Mesendoderm (in vitro differentiated cells): ENCODE results near the gene MRRF.

Experiments
- DNase-seq: peaks from one replicate; pipeline ENCODE4 v3.0.0; 2013
- H2AK5ac ChIP-seq: 2 replicates; pipeline ENCODE4 v1.6.1; 2013; ENCODE audit warnings: low read length, inconsistent platforms
- H2BK120ac ChIP-seq: 2 replicates; pipeline ENCODE4 v1.6.1; 2013; ENCODE audit warnings: low read depth, mild to moderate bottlenecking, low read length, moderate library complexity, mixed read lengths
- H2BK15ac ChIP-seq: replicated peaks from 2 replicates; pipeline ENCODE4 v1.6.1; 2013; ENCODE audit warnings: low read depth, mild to moderate bottlenecking, moderate library complexity
- H2BK5ac ChIP-seq: 2 replicates; pipeline ENCODE4 v1.6.1; 2013; ENCODE audit warnings: low read length, inconsistent platforms
- H3K18ac ChIP-seq: 2 replicates; pipeline ENCODE4 v1.6.1; 2013; ENCODE audit warnings: mild to moderate bottlenecking, low read length, mixed read lengths
- H3K23ac ChIP-seq: one replicate; pipeline ENCODE4 v1.6.1; 2013; ENCODE audit warnings: low read length
- H3K27ac ChIP-seq: 2 replicates; pipeline ENCODE4 v1.5.1; 2013; ENCODE audit warnings: low read depth, mild to moderate bottlenecking, inconsistent platforms, low read length, moderate library complexity
- H3K27me3 ChIP-seq: 2 replicates; pipeline ENCODE4 v1.6.1; 2013; ENCODE audit warnings: low read length, control low read depth, mild to moderate bottlenecking, inconsistent platforms; ENCODE audit not compliant: insufficient read depth, poor library complexity
- H3K36me3 ChIP-seq: 2 replicates; pipeline ENCODE4 v1.6.1; 2013; ENCODE audit warnings: low read length, inconsistent platforms; ENCODE audit not compliant: control insufficient read depth, insufficient read depth
- H3K4ac ChIP-seq: one replicate; pipeline ENCODE4 v1.6.1; 2013; ENCODE audit warnings: low read depth, mild to moderate bottlenecking, low read length, moderate library complexity
- H3K4me1 ChIP-seq: 2 replicates; pipeline ENCODE4 v1.6.1; 2013; ENCODE audit warnings: low read depth, low read length, inconsistent platforms; ENCODE audit not compliant: control insufficient read depth
- H3K4me2 ChIP-seq: 2 replicates; pipeline ENCODE4 v1.6.1; 2013; ENCODE audit warnings: low read length
- H3K4me3 ChIP-seq: 2 replicates; pipeline ENCODE4 v1.5.1; 2013; ENCODE audit warnings: mild to moderate bottlenecking, low read length
- H3K56ac ChIP-seq: one replicate; pipeline ENCODE4 v1.6.1; 2013; ENCODE audit warnings: low read length
- H3K79me1 ChIP-seq: 2 replicates; pipeline ENCODE4 v1.6.1; 2013; ENCODE audit warnings: low read length, inconsistent platforms
- H3K79me2 ChIP-seq: 2 replicates; pipeline ENCODE4 v1.6.1; 2013; ENCODE audit warnings: mild to moderate bottlenecking, low read length; ENCODE audit not compliant: control insufficient read depth, insufficient read depth
- H3K9ac ChIP-seq: 2 replicates; pipeline ENCODE4 v1.6.1; 2013; ENCODE audit warnings: low read length, inconsistent platforms
- H4K5ac ChIP-seq: one replicate; pipeline ENCODE4 v1.6.1; 2013; ENCODE audit warnings: low read length
- H4K8ac ChIP-seq: one replicate; pipeline ENCODE4 v1.6.1; 2013; ENCODE audit warnings: low read depth, mild to moderate bottlenecking, control low read depth, low read length, moderate library complexity
- WGBS: extraction: QIAGEN DNeasy Blood & Tissue Kit; methylation state at CpG from one replicate; pipeline ENCODE4 v1.1.7; 2013; ENCODE audit warnings: low lambda C conversion rate, missing lambda C conversion rate; ENCODE audit not compliant: insufficient coverage; ENCODE audit errors: extremely low coverage; 5-methylcytosine and 5-hydroxymethylcytosine counted together

The MRRF gene

GRCh38 chr9:122294531-122294930 is 29.8 kb downstream of the MRRF start:
- Histone ChIP-seq H3K27me3 (no peaks in the 10 kb centered on the region), H3K23ac (no peak overlapping the region), H3K4me3 (no peak overlapping the region), H2BK120ac (no peak overlapping the region), H3K27ac (no peak overlapping the region), H2BK5ac (no peak overlapping the region), H3K79me2 (no peaks in the 10 kb centered on the region), H3K4me2 (no peak overlapping the region), H3K9ac (no peak overlapping the region), H2BK15ac (no peak overlapping the region), H3K18ac (no peak overlapping the region), H3K36me3 (no peaks in the 10 kb centered on the region), H3K79me1 (no peaks in the 10 kb centered on the region), H3K4ac (no peak overlapping the region), H3K56ac (no peak overlapping the region), H3K4me1 (no peaks in the 10 kb centered on the region), H4K5ac (no peak overlapping the region), H4K8ac (no peak overlapping the region), H2AK5ac (no peak overlapping the region)
- no peak for DNase-seq
- whole genome bisulfite sequencing = 100% methylated on average over 2 of the region's 4 CpGs

- Histone ChIP-seq H3K56ac (no peak overlapping the region), H3K9ac (no peak overlapping the region), H4K8ac (no peak overlapping the region), H3K18ac (no peak overlapping the region), H3K27ac (no peak overlapping the region), H4K5ac (no peak overlapping the region), H3K4me1 (no peaks in the 10 kb centered on the region), H3K79me2 (no peaks in the 10 kb centered on the region), H2BK120ac (no peak overlapping the region), H3K79me1 (no peaks in the 10 kb centered on the region), H3K4me3 (no peak overlapping the region), H2BK5ac (no peak overlapping the region), H3K4me2 (no peak overlapping the region), H2AK5ac (no peak overlapping the region), H3K27me3 (no peaks in the 10 kb centered on the region), H3K4ac (no peak overlapping the region), H2BK15ac (no peak overlapping the region), H3K23ac (no peak overlapping the region), H3K36me3 (no peaks in the 10 kb centered on the region)
- no peak for DNase-seq
- WGBS = no CpG with 5 or more reads among the region's 3 CpGs
Observed at GRCh38 chr9:122297512-122297911, 32.8 kb downstream of the MRRF start.

GRCh38 chr9:122302237-122303093 is 37.8 kb downstream of the MRRF start:
- Histone ChIP-seq H3K4me3 (no peak overlapping the region), H3K9ac (no peak overlapping the region), H3K4me2 (no peak overlapping the region), H2BK120ac (no peak overlapping the region), H2BK5ac (no peak overlapping the region), H3K79me2 (no peaks in the 10 kb centered on the region), H3K18ac (no peak overlapping the region), H3K36me3 (no peaks in the 10 kb centered on the region), H3K4me1 (no peaks in the 10 kb centered on the region), H4K8ac (no peak overlapping the region), H4K5ac (no peak overlapping the region), H3K27ac (no peak overlapping the region), H3K79me1 (no peaks in the 10 kb centered on the region), H3K4ac (no peak overlapping the region), H3K27me3 (no peaks in the 10 kb centered on the region), H3K23ac (no peak overlapping the region), H2BK15ac (no peak overlapping the region), H3K56ac (no peak overlapping the region), H2AK5ac (no peak overlapping the region)
- no CpG with 5 or more reads among the region's 5 CpGs for whole genome bisulfite sequencing
- DNase-seq = no peak

GRCh38 chr9:122307061-122307460 is 42.4 kb downstream of the MRRF start:
- H3K4me1 ChIP-seq = no peaks in the 10 kb centered on the region
- H3K23ac ChIP-seq = no peak overlapping the region
- no peak overlapping the region for H4K5ac ChIP-seq
- H3K4me3 ChIP-seq = no peak overlapping the region
- no peaks in the 10 kb centered on the region for H3K79me2 ChIP-seq
- no peak overlapping the region for H2BK5ac ChIP-seq
- H2BK120ac ChIP-seq = no peak overlapping the region
- no peak overlapping the region for H3K4ac ChIP-seq
- no peak overlapping the region for H3K4me2 ChIP-seq
- no peak overlapping the region for H3K9ac ChIP-seq
- no peak overlapping the region for H3K18ac ChIP-seq
- H3K27me3 ChIP-seq = no peaks in the 10 kb centered on the region
- no peaks in the 10 kb centered on the region for H3K79me1 ChIP-seq
- no peaks in the 10 kb centered on the region for H3K36me3 ChIP-seq
- no peak overlapping the region for H3K56ac ChIP-seq
- no peak overlapping the region for H3K27ac ChIP-seq
- no CpG with 5 or more reads among the region's 5 CpGs for WGBS
- peak; percentile 57 for DNase-seq
- H4K8ac ChIP-seq = no peak overlapping the region
- H2AK5ac ChIP-seq = no peak overlapping the region
- H2BK15ac ChIP-seq = no peak overlapping the region

- Histone ChIP-seq H3K79me2 (no peaks in the 10 kb centered on the region), H2AK5ac (no peak overlapping the region), H3K4me1 (no peaks in the 10 kb centered on the region), H3K9ac (no peak overlapping the region), H3K4me2 (no peak overlapping the region), H3K36me3 (no peaks in the 10 kb centered on the region), H4K5ac (no peak overlapping the region), H3K18ac (no peak overlapping the region), H3K27ac (no peak overlapping the region), H3K27me3 (no peaks in the 10 kb centered on the region), H3K4ac (no peak overlapping the region), H2BK15ac (no peak overlapping the region), H2BK120ac (no peak overlapping the region), H2BK5ac (no peak overlapping the region), H3K4me3 (no peak overlapping the region), H4K8ac (no peak overlapping the region), H3K23ac (no peak overlapping the region), H3K79me1 (no peaks in the 10 kb centered on the region), H3K56ac (no peak overlapping the region)
- no peak for DNase-seq
- WGBS = no CpG with 5 or more reads among the region's 1 CpG
Observed at GRCh38 chr9:122307925-122308324, 43.2 kb downstream of the MRRF start.

GRCh38 chr9:122309861-122310260 is 45.2 kb downstream of the MRRF start:
- H3K36me3 ChIP-seq = peaks cover 4% of the 10 kb centered on the region

More at GRCh38 chr9:122309861-122310260, 45.2 kb downstream of the MRRF start:
- no peak overlapping the region for H3K4ac ChIP-seq
- H4K5ac ChIP-seq = no peak overlapping the region
- H3K9ac ChIP-seq = no peak overlapping the region
- WGBS = no CpG with 5 or more reads among the region's 2 CpGs
- H3K79me2 ChIP-seq = no peaks in the 10 kb centered on the region
- H3K4me3 ChIP-seq = no peak overlapping the region
- no peaks in the 10 kb centered on the region for H3K79me1 ChIP-seq
- H2AK5ac ChIP-seq = no peak overlapping the region
- no peak overlapping the region for H2BK15ac ChIP-seq
- no peak overlapping the region for H3K4me2 ChIP-seq
- H3K27ac ChIP-seq = no peak overlapping the region
- DNase-seq = no peak
- H3K23ac ChIP-seq = no peak overlapping the region
- no peak overlapping the region for H2BK5ac ChIP-seq
- no peaks in the 10 kb centered on the region for H3K4me1 ChIP-seq
- H4K8ac ChIP-seq = no peak overlapping the region
- no peak overlapping the region for H2BK120ac ChIP-seq
- no peaks in the 10 kb centered on the region for H3K27me3 ChIP-seq
- no peak overlapping the region for H3K18ac ChIP-seq
- H3K56ac ChIP-seq = no peak overlapping the region
